ENCODE measurements around the gene PDE3B.

PDE3B gene

GRCh38 chr11:14906993-14907392 is 263.4 kb downstream of the PDE3B start:
- TF ChIP-seq CTCF (IDR thresholded peaks at IDR 0.05; ENCODE audit: low read depth, low read length, missing control alignments), result no peak
- H3K4me3 ChIP-seq (ENCODE audit: low read depth, low read length), result no peak overlapping the region
- no peak for DNase-seq (ENCODE audit: low read depth)

GRCh38 chr11:14907411-14908213 is 264.0 kb downstream of the PDE3B start:
- no peak overlapping the region for H3K4me3 ChIP-seq (ENCODE audit: low read depth, low read length)
- no peak for DNase-seq (ENCODE audit: low read depth)
- peak; percentile 93 for TF ChIP-seq CTCF (IDR thresholded peaks at IDR 0.05; ENCODE audit: low read depth, low read length, missing control alignments)

- DNase-seq (ENCODE audit: low read depth), result no peak
- TF ChIP-seq CTCF (IDR thresholded peaks at IDR 0.05; ENCODE audit: low read depth, low read length, missing control alignments), result peak; percentile 64
- H3K4me3 ChIP-seq (ENCODE audit: low read depth, low read length), result no peak overlapping the region
Measured at GRCh38 chr11:14908214-14908880, 264.7 kb downstream of the PDE3B start.

- no peak for TF ChIP-seq CTCF (IDR thresholded peaks at IDR 0.05; ENCODE audit: low read depth, low read length, missing control alignments)
- no peak overlapping the region for H3K4me3 ChIP-seq (ENCODE audit: low read depth, low read length)
- DNase-seq (ENCODE audit: low read depth), result no peak
Measured at GRCh38 chr11:14914536-14914935, 270.9 kb downstream of the PDE3B start.

GRCh38 chr11:14916403-14916802 is 272.8 kb downstream of the PDE3B start:
- no peak overlapping the region for H3K4me3 ChIP-seq (ENCODE audit: low read depth, low read length)
- TF ChIP-seq CTCF (IDR thresholded peaks at IDR 0.05; ENCODE audit: low read depth, low read length, missing control alignments), result no peak
- DNase-seq (ENCODE audit: low read depth), result no peak
